ENCODE data around the gene NT5DC2.

The NT5DC2 gene

GRCh38 chr3:52533623-52534280, at the start of gene NT5DC2:
Gene NT5DC2 (minus strand): TSS chr3:52533857. CDS start chr3:52533737, 120 bp downstream.
- peak; percentile 63 for DNase-seq (ENCODE audit: low spot score)

GRCh38 chr3:52574056-52574965, 40.7 kb upstream of the NT5DC2 start:
- no peak for DNase-seq (ENCODE audit: low spot score)

- no peak for DNase-seq (ENCODE audit: low spot score)
Measured at GRCh38 chr3:52572221-52572620, 38.6 kb upstream of the NT5DC2 start.

GRCh38 chr3:52570076-52570475, 36.4 kb upstream of the NT5DC2 start:
- DNase-seq (ENCODE audit: low spot score), result no peak

GRCh38 chr3:52568069-52568468, 34.4 kb upstream of the NT5DC2 start:
- DNase-seq (ENCODE audit: low spot score), result no peak

- DNase-seq (ENCODE audit: low spot score), result no peak
Measured at GRCh38 chr3:52563984-52564383, 30.3 kb upstream of the NT5DC2 start.

GRCh38 chr3:52561028-52561747, 27.5 kb upstream of the NT5DC2 start:
- no peak for DNase-seq (ENCODE audit: low spot score)

DNA sequence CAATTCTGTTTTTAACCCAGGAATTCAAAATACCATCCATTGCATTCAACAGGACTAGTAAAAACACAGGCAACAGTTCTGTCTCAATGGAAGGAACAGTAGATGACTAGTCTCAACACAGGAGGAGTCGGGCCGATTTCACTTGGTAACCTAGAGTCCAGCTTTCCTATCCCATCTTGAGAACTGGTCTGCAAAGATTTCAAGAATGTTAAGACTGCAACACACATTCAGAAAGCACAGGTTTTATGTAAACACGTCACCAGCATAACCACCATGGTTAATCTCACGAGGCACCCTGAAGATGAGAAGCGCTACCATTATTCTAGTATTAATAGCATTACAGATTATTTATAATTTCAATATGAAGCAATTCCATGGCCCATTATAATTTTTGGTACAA, 24.8 kb upstream of the NT5DC2 start:
- DNase-seq (ENCODE audit: low spot score), result no peak

DNA sequence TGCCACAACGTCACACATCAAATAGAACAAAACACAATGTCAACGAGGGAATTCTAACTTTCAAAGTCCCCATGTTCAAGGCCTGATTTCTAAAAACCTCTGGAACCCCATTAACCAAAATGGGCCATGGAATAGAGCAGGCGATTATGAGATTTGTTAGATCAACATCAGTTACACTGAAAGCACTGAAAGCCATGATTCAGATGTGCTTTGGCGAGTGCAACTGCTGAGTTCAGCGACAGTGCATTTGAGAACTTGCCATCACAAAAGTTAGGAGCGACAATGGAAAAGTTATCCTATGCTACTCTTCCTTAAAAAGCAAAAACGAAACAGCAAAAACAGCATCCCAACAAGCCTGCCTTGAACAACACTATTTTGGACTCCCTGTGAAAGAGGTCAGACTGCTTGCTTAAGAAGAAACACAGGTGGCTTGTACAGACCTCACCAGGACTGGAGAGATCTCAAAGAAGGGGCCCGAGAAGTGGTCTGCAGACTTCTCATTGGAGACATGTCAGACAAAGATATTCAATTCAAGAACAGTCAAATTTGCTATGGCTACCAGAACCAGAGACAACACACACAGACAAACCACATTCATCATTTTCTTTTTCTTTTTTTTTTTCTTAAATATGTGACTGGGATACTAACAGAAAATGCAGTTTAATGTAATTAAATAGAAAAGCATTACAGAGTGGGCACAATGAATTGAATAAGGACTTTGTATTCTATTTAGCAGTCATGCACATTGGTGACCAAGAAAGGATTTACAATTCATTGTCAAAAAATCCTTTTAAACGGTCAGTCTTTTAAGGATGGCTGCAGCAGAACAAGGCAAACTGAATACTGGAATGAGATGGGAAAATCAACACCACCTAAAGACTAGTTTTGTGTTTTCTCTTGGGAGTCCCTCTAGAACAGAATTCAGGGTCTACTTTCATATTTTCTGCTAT, 23.6 kb upstream of the NT5DC2 start:
- DNase-seq (ENCODE audit: low spot score), result no peak

GRCh38 chr3:52555056-52555455, 21.4 kb upstream of the NT5DC2 start:
- no peak for DNase-seq (ENCODE audit: low spot score)

DNA sequence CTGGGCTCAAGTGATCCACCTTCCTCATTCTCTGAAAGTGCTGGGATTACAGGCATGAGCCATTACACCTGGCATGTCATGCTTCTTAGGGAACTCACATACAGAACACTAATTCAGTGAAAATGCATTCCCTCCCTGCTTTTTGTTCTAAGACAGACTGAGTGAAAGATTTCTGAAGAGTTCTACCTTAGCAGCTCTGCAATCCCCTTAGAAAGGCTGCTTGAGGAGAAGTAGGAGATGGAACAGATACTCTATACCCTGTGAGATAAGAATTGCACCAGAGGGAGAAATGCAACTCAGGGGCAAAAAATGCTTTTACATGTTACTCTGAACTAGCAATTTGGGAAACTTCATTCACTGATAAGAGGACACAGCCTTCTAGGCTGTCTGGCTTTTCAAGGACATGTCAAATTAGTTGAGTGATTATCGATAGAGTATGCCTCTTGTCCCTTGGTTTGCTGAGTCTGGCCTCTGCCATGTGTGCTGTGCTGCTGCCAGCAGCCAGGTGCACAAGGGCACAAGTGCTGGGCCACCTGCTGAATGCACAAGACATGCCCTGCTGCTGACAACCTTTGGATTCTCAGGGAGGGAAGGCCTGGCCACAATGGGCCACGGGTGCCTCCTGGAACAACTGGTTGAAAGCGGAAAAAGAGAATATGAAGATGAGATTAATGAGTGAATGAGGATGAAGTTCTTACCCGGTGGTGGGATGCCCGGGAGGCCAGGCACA, 20.5 kb upstream of the NT5DC2 start:
- no peak for DNase-seq (ENCODE audit: low spot score)

GRCh38 chr3:52552089-52552488, 18.4 kb upstream of the NT5DC2 start:
- DNase-seq (ENCODE audit: low spot score), result no peak

GRCh38 chr3:52551118-52551517, 17.5 kb upstream of the NT5DC2 start:
- DNase-seq (ENCODE audit: low spot score), result peak; percentile 5

DNA sequence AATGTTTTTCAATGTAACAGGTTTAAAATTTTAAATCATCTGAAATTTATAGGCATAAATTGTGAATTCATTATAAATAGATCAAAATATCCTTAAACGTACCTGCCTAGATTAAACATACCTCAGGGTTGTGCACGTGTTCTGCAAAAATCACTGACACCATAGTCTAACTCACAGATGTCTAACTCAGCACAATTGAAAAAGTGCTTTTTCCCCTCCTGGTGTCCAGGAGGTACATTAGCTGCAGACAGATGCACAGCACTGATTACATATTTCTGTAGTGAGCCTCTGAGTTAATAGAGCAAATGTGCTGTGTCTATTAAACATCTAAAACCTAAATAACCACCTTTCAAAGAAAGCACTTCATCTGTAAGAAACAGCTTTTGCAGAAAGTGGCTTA, 13.5 kb upstream of the NT5DC2 start:
- no peak for DNase-seq (ENCODE audit: low spot score)

- DNase-seq (ENCODE audit: low spot score), result no peak
Measured at GRCh38 chr3:52546111-52546901, 12.6 kb upstream of the NT5DC2 start.

- no peak for DNase-seq (ENCODE audit: low spot score)
Measured at GRCh38 chr3:52544937-52545336, 11.3 kb upstream of the NT5DC2 start.

DNA sequence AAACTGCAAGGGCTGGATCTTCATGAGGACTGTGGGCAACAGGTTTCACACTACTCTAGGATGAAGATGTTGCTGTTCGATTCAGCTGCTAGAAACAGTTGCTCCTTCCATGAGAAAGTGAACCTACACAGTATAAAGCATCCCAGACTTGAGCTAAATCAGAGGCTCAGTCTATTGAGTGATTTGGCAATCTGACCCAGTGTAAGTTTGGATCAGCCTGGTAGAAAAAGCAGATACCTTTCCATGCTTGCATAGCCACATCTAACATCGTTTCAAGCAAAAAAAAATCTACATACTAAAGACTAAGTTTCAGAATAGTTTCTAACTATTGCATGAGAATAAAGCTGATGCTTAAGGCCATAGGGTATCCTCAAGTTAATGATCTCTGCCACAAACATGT, 7.4 kb upstream of the NT5DC2 start:
- DNase-seq (ENCODE audit: low spot score), result no peak

DNA sequence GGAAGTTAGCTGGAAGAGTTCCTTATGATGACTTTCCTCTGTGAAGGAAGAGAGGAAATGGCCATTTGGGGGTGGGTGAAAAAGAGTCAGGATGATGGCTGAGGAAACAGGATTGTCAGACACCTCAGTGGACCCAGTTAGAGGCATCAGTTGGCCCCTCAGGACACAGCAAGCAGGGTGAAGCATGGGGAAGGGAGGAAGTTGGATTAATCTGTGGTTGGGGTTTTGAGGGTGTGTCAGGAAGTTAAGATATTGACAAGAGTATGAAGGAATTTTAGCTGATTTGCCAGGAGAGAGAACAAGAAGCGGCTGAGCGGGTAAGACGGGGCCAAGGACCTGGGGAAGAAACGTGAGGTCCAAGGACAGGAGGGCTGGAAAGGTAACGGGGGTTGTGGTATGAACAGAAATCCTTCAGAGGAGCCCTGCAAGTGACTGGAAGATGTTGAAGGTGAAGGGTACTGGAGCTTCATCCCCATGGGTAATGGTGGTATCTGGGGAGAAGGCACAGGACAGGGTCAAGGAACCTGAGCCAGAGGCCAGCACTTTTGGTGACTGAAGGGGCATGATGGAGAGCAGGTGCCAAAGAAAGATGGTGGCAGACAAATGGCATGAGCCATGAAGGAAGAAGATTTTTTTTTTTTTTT, 5.5 kb upstream of the NT5DC2 start:
- no peak for DNase-seq (ENCODE audit: low spot score)

- DNase-seq (ENCODE audit: low spot score), result no peak
Measured at GRCh38 chr3:52537726-52538421, 4.2 kb upstream of the NT5DC2 start.

Measured in Ammon's horn (tissue), 1 donor.